ENCODE measurements around the gene EPHB1.
"Not testable (repeated sequence)": the region's sequence is repeated elsewhere in the genome, so short reads cannot be mapped to it uniquely, and the experiment has no call there.

EPHB1 gene

DNA sequence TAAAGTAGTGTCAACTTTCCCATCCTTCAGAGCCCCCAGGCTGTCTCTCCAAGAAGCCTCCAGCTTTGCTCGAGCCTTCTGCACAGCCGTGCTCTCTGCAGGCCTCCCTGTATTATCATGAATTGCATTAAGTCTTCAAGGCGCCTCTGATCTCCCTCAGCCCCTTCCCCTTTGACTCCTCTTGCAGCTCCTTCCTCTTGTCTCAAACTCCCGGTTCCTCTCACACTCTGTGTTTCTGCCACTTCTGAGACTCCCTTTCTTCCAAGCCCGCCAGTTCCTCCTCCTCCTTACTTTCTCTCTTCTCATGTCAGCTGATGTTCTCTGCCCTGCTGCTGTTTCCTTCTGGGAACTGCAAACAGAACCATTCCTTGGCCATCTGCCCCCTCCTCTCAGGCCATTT, 418.8 kb downstream of the EPHB1 start:
- no peak for DNase-seq (ENCODE audit: low read depth in 2 of 2)

DNA sequence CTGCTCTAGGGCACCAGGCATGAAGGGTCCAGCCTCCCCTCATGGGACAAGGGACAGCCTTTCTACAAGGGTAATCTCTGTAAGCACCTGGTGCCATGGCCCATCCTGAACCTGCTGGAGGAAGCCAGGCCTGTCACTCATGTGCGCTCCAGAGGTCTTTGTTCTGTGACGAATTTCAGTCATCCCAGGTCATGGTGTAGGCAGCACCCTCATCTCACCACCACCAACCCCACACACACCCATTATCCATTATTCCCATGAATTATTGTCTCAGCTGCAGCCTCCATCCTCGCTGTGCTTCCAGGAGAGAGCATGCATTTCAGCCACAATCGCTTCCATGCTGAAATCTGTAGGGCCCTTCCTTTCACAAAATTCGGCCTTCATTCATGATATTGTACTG, 419.3 kb downstream of the EPHB1 start:
- DNase-seq (ENCODE audit: low read depth in 2 of 2) = no peak

DNA sequence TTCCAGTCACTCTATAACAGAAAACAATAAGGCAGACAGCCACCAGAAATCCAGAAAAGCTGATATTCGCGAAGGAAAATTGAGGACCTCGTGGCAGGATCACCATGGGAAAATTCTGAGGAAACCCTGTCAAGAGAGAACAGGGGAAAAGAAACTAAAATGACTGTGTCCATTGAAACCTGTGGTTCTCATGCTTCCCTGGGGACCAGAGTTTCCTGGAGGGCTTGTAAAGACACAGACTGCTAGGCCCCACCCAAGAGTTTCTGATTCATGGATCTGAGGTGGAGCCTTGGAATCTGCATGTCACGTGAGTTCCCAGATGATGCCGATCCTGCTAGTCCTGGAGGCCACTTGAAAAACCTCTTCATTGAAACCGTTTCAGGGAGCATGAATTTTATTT, 420.5 kb downstream of the EPHB1 start:
- DNase-seq (ENCODE audit: low read depth in 2 of 2) = no peak

- DNase-seq (ENCODE audit: low read depth in 2 of 2) = no peak
These were observed 421.6 kb downstream of the EPHB1 start for GRCh38 chr3:135216659-135217058.

GRCh38 chr3:135217730-135218129, 422.7 kb downstream of the EPHB1 start:
- DNase-seq (ENCODE audit: low read depth in 2 of 2) = no peak

DNA sequence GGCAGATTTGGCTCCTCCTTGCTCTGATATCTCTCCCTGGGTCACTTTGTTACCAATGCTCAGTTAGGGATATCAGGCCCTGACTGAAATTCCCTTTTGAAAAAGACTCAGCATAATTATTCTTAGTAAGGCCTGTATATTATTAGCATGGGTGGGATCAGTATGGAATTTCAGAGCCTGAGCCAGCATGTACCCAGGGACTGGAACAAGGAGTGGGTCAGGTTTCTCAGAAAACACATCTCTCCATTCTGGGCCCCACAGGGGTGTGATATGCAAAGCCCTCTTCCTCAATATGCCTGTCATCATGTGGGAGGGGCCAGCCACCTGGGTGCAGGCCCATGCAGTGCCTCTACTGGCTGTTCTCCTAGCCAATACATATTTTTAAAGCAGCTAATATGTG, 423.2 kb downstream of the EPHB1 start:
- DNase-seq (ENCODE audit: low read depth in 2 of 2) = no peak

- DNase-seq (ENCODE audit: low read depth in 2 of 2) = no peak
These were observed 423.7 kb downstream of the EPHB1 start for GRCh38 chr3:135218782-135219181.

GRCh38 chr3:135224815-135225362, 429.8 kb downstream of the EPHB1 start:
- DNase-seq (ENCODE audit: low read depth in 2 of 2) = no peak

GRCh38 chr3:135226057-135226456, 431.0 kb downstream of the EPHB1 start:
- no peak for DNase-seq (ENCODE audit: low read depth in 2 of 2)

GRCh38 chr3:135228201-135228600, 433.1 kb downstream of the EPHB1 start:
- no peak for DNase-seq (ENCODE audit: low read depth in 2 of 2)

GRCh38 chr3:135229018-135229495, 434.0 kb downstream of the EPHB1 start:
- no peak for DNase-seq (ENCODE audit: low read depth in 2 of 2)

DNA sequence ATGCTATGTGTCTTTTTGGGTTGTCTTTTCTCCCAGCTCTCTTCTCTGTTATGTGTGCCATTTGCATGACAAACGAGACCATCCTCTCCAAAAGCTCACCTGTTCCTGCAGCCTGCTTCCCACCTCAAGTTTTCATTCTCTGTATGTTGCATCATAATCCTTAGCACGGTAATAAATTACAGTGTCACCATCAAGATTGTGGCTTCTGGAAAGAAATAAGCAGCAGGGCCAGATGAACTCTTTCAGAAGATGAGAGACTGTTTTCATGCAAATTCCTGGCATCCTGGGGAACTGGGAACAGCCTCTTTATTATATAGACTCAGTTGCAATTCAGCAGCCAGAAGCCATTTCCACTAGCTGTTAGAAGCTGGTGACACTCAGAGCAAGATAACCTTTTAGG, 436.7 kb downstream of the EPHB1 start:
- DNase-seq (ENCODE audit: low read depth in 2 of 2) = no peak

- DNase-seq (ENCODE audit: low read depth in 2 of 2) = no peak
These were observed 437.2 kb downstream of the EPHB1 start for GRCh38 chr3:135232226-135232625.

DNA sequence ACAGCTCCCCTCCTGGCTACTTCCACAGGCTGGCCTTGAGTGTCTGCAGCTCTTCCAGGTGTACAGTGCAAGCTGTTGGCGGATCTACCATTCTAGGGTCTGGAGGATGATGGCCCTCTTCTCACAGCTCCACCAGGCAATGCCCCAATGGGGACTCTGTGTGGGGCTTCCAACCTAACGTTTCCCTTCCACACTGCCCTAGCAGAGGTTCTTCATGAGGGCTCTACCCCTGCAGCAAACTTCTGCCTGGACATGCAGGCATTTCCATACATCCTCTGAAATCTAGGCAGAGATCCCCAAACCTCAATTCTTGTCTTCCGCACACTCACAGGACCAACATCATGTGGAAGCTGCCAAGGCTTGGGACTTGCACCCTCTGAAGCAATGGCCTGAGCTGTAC, 438.4 kb downstream of the EPHB1 start:
- DNase-seq (ENCODE audit: low read depth in 2 of 2) = not testable (repeated sequence)

- no peak for DNase-seq (ENCODE audit: low read depth in 2 of 2)
These were observed 440.5 kb downstream of the EPHB1 start for GRCh38 chr3:135235541-135235940.

GRCh38 chr3:135237371-135238143, 442.5 kb downstream of the EPHB1 start:
- DNase-seq (ENCODE audit: low read depth in 2 of 2) = no peak

DNA sequence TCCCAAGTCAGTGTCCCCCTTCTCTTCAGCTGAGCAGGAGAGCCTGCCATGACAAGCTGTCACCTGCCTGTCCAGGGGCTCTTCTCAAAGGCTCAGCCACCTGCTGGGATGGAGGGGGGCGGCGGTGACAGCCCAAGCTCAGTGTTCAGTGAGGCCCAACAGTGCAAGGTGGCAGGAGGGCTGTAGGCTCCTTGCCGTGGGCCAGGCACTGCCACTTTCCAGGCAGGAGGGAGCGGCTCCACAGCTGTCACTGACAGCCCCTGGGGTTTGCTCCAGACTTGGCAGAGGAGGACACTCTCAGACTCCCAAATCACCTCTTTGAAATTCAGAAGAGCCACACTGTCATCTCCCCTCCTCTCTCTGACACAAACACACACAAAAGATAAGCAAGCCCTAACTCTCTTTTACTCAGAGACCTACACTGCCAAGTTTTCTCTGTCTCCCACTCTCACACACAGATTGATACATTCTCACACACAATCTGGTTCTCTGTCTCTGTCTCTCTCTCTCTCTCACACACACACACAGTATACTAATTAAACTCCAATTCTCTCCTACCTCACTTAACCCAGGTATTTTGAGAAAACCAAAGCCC, 443.3 kb downstream of the EPHB1 start:
- no peak for DNase-seq (ENCODE audit: low read depth in 2 of 2)

DNA sequence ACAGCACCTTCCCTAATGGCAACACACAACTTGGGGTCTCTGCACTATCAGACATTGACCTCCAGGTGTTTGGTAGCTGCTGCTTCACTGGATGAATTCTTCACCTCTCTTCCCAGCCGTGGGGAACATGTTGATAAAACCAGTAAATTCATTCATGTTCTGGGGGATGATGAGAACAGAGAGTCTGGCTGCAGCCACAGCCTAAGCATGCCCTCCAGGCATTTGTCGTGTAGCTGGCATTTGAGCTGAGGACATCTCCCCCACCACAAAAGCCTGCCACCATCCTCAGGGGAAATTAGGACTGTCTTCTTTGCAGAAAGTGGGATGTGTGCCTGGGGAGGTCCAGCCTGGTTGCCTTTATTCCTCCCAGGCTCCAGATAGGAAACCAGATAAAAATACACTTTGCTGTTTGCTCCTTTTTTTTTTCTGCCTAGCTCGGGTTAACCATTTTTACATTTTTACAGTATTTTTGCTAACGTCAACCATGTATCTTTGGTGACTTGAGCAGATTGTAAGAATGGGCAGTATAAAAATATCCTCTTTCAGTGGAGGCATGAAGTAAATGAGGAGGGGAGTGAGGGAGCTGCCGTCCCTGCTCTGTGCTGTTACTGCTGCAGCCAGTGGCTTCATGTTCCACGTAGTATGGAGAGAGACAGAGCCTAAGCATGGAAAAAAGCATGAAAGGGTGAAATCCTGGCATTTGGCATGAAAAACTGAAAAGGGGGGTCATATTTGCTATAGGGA, 444.0 kb downstream of the EPHB1 start:
- no peak for DNase-seq (ENCODE audit: low read depth in 2 of 2)

DNA sequence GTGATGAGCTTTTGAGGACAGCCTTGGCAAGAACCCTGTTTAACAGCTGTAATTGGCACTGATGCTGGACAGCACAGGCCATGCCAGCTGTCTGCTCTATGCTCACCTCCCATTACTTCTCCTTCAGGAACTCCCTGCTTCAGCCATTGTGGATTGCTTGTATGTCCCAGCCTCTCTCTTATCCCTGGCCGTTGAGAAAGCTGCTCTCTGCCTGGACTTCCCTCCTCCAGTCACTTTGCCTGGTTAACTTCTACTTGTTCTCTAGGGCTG, 444.5 kb downstream of the EPHB1 start:
- DNase-seq (ENCODE audit: low read depth in 2 of 2) = no peak

DNA sequence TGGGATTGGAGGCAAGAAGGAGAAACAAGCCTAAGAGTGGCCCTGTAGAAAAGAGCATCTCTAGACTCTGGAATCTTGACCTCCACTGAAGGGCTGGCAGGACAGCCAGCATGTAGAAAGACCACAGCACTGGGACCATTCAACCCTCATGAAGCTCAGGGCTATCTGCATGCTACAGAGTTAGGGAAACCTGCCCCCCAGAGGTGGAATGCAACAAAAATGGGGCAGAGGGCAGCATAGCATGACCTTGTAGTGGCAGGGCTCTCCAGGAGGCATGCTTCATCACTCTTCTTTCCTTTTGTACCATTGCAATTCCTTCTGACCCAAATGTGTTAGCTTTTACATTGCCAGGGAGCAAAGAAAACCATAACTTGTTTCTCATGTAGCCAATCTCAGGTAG, 445.4 kb downstream of the EPHB1 start:
- DNase-seq (ENCODE audit: low read depth in 2 of 2) = no peak

DNA sequence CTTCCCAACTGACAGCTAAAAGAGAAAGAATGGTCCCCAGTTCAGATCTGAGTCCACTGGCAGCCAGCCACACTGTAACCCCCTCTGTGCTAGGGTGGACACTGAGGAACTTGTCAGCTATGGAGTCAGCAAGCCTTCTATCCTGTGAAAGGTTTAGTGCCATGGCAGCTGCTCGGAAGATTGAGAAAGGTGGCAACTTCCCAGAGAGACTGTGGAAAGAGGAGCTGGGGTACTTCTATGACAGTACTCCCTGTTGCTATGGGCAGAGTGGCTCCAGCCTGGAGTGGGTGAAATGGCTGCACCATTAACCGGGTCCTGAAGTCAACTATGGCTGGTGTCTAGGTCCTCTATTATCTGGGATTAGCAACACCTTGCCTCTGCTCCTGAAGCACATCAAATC, 447.2 kb downstream of the EPHB1 start:
- no peak for DNase-seq (ENCODE audit: low read depth in 2 of 2)

GRCh38 chr3:135243616-135244015, 448.6 kb downstream of the EPHB1 start:
- DNase-seq (ENCODE audit: low read depth in 2 of 2) = no peak

DNA sequence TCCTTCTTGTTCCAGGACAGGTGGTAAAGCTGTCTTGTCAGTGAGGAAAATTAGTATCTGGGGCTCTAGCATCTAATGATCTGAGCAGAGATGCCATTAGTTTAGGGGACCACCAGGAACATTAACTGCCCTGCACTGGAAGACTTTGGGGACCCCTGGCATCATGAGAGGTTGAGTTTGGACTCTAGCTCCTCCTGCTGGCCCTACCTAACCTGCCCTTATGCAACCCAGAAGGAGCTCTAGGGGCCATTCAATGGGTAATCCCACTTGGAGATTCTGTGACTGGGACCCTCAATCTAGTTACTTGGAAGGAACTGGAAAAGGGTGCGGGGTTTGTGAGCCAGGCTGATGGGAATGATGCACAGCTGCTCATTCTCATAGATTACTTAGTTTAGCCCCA, 451.0 kb downstream of the EPHB1 start:
- DNase-seq (ENCODE audit: low read depth in 2 of 2) = no peak

All from stimulated activated CD4-positive, alpha-beta T cell treated with anti-CD3 and anti-CD28 coated beads, Interleukin-1b, Interleukin-23, amount 100 ng/mL, for 1 hour (primary cell).